Epithelial cell of umbilical artery (primary cell): Measurements from ENCODE around the gene CWC15. TPM values are rescaled to one million over a fixed set of nuclear protein-coding genes. Genes with fewer than 3 reads are reported as not detected.

Experiments
- total RNA-seq: library from RNA; depleted of rRNA; stranded (reverse); fragments of >200 nt; gene quantifications from 2 replicates; pipeline ENCODE4 v1.2.3, GENCODE V29; 2014

CWC15 gene
- total RNA-seq: 55.6 and 60.7 TPM in 2 replicates

GRCh38 chr11:94973099-94973968 lies at the start of gene CWC15, which contains the start of gene KDM4D:
CWC15 (minus strand) TSS chr11:94973556; CDS start chr11:94972185, 1,371 bp downstream.
KDM4D (plus strand) TSS chr11:94973709; CDS start chr11:94997373, 23,664 bp downstream.

Other genes starting within 250 kb of the CWC15 start
- gene AMOTL1, start 205.2 kb downstream of the CWC15 start, total RNA-seq: 29.3 and 35.4 TPM in 2 replicates
- gene KDM4D, start 153 bp upstream of the CWC15 start, total RNA-seq: 0.32 and 0.46 TPM in 2 replicates
- gene KDM4E, start 51.7 kb upstream of the CWC15 start, total RNA-seq: not detected in 2 replicates
- gene KDM4F, start 75.9 kb upstream of the CWC15 start, total RNA-seq: not detected in 2 replicates
- gene SRSF8, start 93.4 kb upstream of the CWC15 start, total RNA-seq: 12.0 and 16.0 TPM in 2 replicates
- gene ENDOD1, start 116.3 kb upstream of the CWC15 start, total RNA-seq: 20.8 and 22.8 TPM in 2 replicates